HG02588 (cell line): ENCODE data around the gene MTX1.
A peak's percentile ranks its signal among the peaks of the same experiment; 100 is the strongest.
"Not testable (repeated sequence)": the region's sequence is repeated elsewhere in the genome, so short reads cannot be mapped to it uniquely, and the experiment has no call there.

Experiments used
- ATAC-seq: cut with Tn5 transposase; IDR thresholded peaks from one replicate; pipeline ENCODE4 v1.9.1; 2021; ENCODE audit warnings: mild to moderate bottlenecking, moderate library complexity; ENCODE audit not compliant: unreplicated experiment

Gene MTX1

GRCh38 chr1:155186794-155187455 is 21.6 kb upstream of the MTX1 start:
- no peak for ATAC-seq

- ATAC-seq, result no peak
These were observed 21.0 kb upstream of the MTX1 start for GRCh38 chr1:155187456-155187891.

- no peak for ATAC-seq
These were observed 20.2 kb upstream of the MTX1 start for GRCh38 chr1:155188268-155188667.

- ATAC-seq, result not testable (repeated sequence)
These were observed 18.6 kb upstream of the MTX1 start for GRCh38 chr1:155189926-155190325.

- ATAC-seq, result no peak
These were observed 16.6 kb upstream of the MTX1 start for GRCh38 chr1:155191904-155192303.

- no peak for ATAC-seq
These were observed 15.9 kb upstream of the MTX1 start for GRCh38 chr1:155192346-155193274.

- ATAC-seq, result peak; percentile 66
These were observed 15.1 kb upstream of the MTX1 start for GRCh38 chr1:155193275-155193990.

GRCh38 chr1:155193991-155194240 is 14.6 kb upstream of the MTX1 start:
- not testable (repeated sequence) for ATAC-seq

GRCh38 chr1:155195201-155196102 is 13.0 kb upstream of the MTX1 start:
- no peak for ATAC-seq

GRCh38 chr1:155196103-155196892 is 12.2 kb upstream of the MTX1 start:
- ATAC-seq, result no peak

- ATAC-seq, result no peak
These were observed 11.4 kb upstream of the MTX1 start for GRCh38 chr1:155196893-155197638.

- no peak for ATAC-seq
These were observed 10.5 kb upstream of the MTX1 start for GRCh38 chr1:155197901-155198546.

GRCh38 chr1:155198547-155198906 is 10.0 kb upstream of the MTX1 start:
- ATAC-seq, result no peak

- ATAC-seq, result no peak
These were observed 8.7 kb upstream of the MTX1 start for GRCh38 chr1:155199792-155200191.

GRCh38 chr1:155200920-155201319 is 7.6 kb upstream of the MTX1 start:
- no peak for ATAC-seq

- no peak for ATAC-seq
These were observed 6.3 kb upstream of the MTX1 start for GRCh38 chr1:155202198-155202597.

- ATAC-seq, result no peak
These were observed 5.6 kb upstream of the MTX1 start for GRCh38 chr1:155202731-155203515.

- ATAC-seq, result no peak
These were observed 3.5 kb upstream of the MTX1 start for GRCh38 chr1:155205035-155205434.
